ENCODE measurements around the gene PCDH20. TPM values are rescaled to one million over a fixed set of nuclear protein-coding genes. Genes with fewer than 3 reads are reported as not detected.

The PCDH20 gene
- total and polyA plus RNA-seq, 9 of the 15 experiments (the other 6 are each of a cell fraction or from before 2014, with no cell fraction given) = not detected

- ATAC-seq = no peak
- Histone ChIP-seq H3K27me3 (ENCODE audit: control insufficient read depth in 2 of 2, insufficient read depth in 2 of 2, low read length in 2 of 2) (no peaks in the 10 kb centered on the region), H4K20me1 (replicated peaks; ENCODE audit: control insufficient read depth, insufficient read depth, low read length) (no peaks in the 10 kb centered on the region), H3K9me3 (replicated peaks; ENCODE audit: control insufficient read depth, insufficient read depth, low read depth, low read length) (no peaks in the 10 kb centered on the region), H3K36me3 (ENCODE audit: control insufficient read depth, insufficient read depth, low read length) (no peaks in the 10 kb centered on the region), H3K79me2 (ENCODE audit: control insufficient read depth, insufficient read depth, low read length) (no peaks in the 10 kb centered on the region), H3K27ac (ENCODE audit: extremely low read depth, low read depth, low read length) (no peak overlapping the region), H2AFZ (ENCODE audit: low read depth, low read length) (no peak overlapping the region), H3K9me1 (ENCODE audit: control insufficient read depth, insufficient read depth, low read length) (no peaks in the 10 kb centered on the region), H3K4me3 (no peak overlapping the region), H3K4me1 (replicated peaks in 1 of 2; ENCODE audit: control insufficient read depth in 2 of 2, insufficient read depth in 2 of 2, low read length in 2 of 2) (no peaks in the 10 kb centered on the region), H3K4me2 (ENCODE audit: insufficient read depth, low read length) (no peak overlapping the region), H3K9ac (ENCODE audit: insufficient read depth in 1 of 2, low read depth in 2 of 2, low read length in 2 of 2) (no peak overlapping the region)
- ChIA-PET CTCF (ENCODE audit: low intra/inter-chr PET ratio) (no interaction called here), POLR2A (no interaction called here)
- intact Hi-C loops (cut with micrococcal nuclease) (no loop called here), in situ Hi-C loops (cut with MboI) (no loop called here)
- no TSS peak for BruUV-seq (replicated peaks)
- no peak for DNase-seq (ENCODE audit: extremely low read depth in 1 of 4, low spot score in 3 of 4)
- 7% methylated on average over 1 of the region's 1 CpG for WGBS (ENCODE audit: insufficient coverage, low coverage, missing lambda C conversion rate)
- no peak for TF ChIP-seq KLF6 (CRISPR knock-in tag; IDR thresholded peaks at IDR 0.05; ENCODE audit: borderline replicate concordance)
- no peak for TF ChIP-seq ZBTB2 (IDR thresholded peaks at IDR 0.05)
- no peak for TF ChIP-seq CGGBP1 (CRISPR knock-in tag; IDR thresholded peaks at IDR 0.05)
- TF ChIP-seq NFE2 (IDR thresholded peaks at IDR 0.05; ENCODE audit: low read depth) = no peak
- no peak for FAIRE-seq
Observed at GRCh38 chr13:61453121-61453520, 37.5 kb upstream of the PCDH20 start.

- 0% methylated on average over 1 of the region's 1 CpG for WGBS (ENCODE audit: insufficient coverage, low coverage, missing lambda C conversion rate)
Observed at GRCh38 chr13:61432029-61432428, 16.4 kb upstream of the PCDH20 start.

More at GRCh38 chr13:61432029-61432428, 16.4 kb upstream of the PCDH20 start:
- H3K9me1 ChIP-seq (ENCODE audit: control insufficient read depth, insufficient read depth, low read length) = no peaks in the 10 kb centered on the region
- in situ Hi-C loops (cut with MboI) = no loop called here
- POLR2A ChIA-PET = no interaction called here
- FAIRE-seq = no peak
- no peak overlapping the region for H2AFZ ChIP-seq (ENCODE audit: low read depth, low read length)
- TF ChIP-seq ZNF583 (CRISPR knock-in tag; IDR thresholded peaks at IDR 0.05) (no peak), MBD1 (CRISPR knock-in tag; IDR thresholded peaks at IDR 0.05) (no peak), ETV6 (IDR thresholded peaks at IDR 0.05; ENCODE audit: borderline replicate concordance in 1 of 2, low read depth in 2 of 2, low read length in 1 of 2) (no peak), ETV6 (CRISPR knock-in tag; IDR thresholded peaks at IDR 0.05; ENCODE audit: borderline replicate concordance) (no peak)
- no peaks in the 10 kb centered on the region for H3K9me3 ChIP-seq (replicated peaks; ENCODE audit: control insufficient read depth, insufficient read depth, low read depth, low read length)
- no peaks in the 10 kb centered on the region for H3K36me3 ChIP-seq (ENCODE audit: control insufficient read depth, insufficient read depth, low read length)
- no peaks in the 10 kb centered on the region for H4K20me1 ChIP-seq (replicated peaks; ENCODE audit: control insufficient read depth, insufficient read depth, low read length)
- DNase-seq (ENCODE audit: extremely low read depth in 1 of 4, low spot score in 3 of 4) = no peak
- ATAC-seq = no peak
- intact Hi-C loops (cut with micrococcal nuclease) = no loop called here
- H3K27me3 ChIP-seq (ENCODE audit: control insufficient read depth in 2 of 2, insufficient read depth in 2 of 2, low read length in 2 of 2) = no peaks in the 10 kb centered on the region
- H3K79me2 ChIP-seq (ENCODE audit: control insufficient read depth, insufficient read depth, low read length) = no peaks in the 10 kb centered on the region
- H3K4me2 ChIP-seq (ENCODE audit: insufficient read depth, low read length) = no peak overlapping the region
- H3K4me1 ChIP-seq (replicated peaks in 1 of 2; ENCODE audit: control insufficient read depth in 2 of 2, insufficient read depth in 2 of 2, low read length in 2 of 2) = no peaks in the 10 kb centered on the region
- CTCF ChIA-PET (ENCODE audit: low intra/inter-chr PET ratio) = no interaction called here
- no TSS peak for BruUV-seq (replicated peaks)
- no peak overlapping the region for H3K27ac ChIP-seq (ENCODE audit: extremely low read depth, low read depth, low read length)
- no peak overlapping the region for H3K9ac ChIP-seq (ENCODE audit: insufficient read depth in 1 of 2, low read depth in 2 of 2, low read length in 2 of 2)
- no peak overlapping the region for H3K4me3 ChIP-seq
